22Rv1 (cell line): ENCODE measurements around the gene KCTD5.
A peak's percentile ranks its signal among the peaks of the same experiment; 100 is the strongest.
"Not testable (repeated sequence)": the region's sequence is repeated elsewhere in the genome, so short reads cannot be mapped to it uniquely, and the experiment has no call there.

Experiments
- H3K27ac ChIP-seq: fragments of 450-650 bp; 2 replicates; pipeline ENCODE4 v1.5.1; 2017
- ZFX ChIP-seq: fragments of 450-650 bp; IDR thresholded peaks from 2 replicates; pipeline ENCODE4 v1.6.1; 2017; ENCODE audit warnings: antibody characterized with exemption, borderline replicate concordance
- TF ChIP-seq, protein P1 (sequence below): fragments of 450-650 bp; IDR thresholded peaks from 2 replicates; pipeline ENCODE4 v1.5.1; 2017; ENCODE audit warnings: mild to moderate bottlenecking

The KCTD5 gene

DNA sequence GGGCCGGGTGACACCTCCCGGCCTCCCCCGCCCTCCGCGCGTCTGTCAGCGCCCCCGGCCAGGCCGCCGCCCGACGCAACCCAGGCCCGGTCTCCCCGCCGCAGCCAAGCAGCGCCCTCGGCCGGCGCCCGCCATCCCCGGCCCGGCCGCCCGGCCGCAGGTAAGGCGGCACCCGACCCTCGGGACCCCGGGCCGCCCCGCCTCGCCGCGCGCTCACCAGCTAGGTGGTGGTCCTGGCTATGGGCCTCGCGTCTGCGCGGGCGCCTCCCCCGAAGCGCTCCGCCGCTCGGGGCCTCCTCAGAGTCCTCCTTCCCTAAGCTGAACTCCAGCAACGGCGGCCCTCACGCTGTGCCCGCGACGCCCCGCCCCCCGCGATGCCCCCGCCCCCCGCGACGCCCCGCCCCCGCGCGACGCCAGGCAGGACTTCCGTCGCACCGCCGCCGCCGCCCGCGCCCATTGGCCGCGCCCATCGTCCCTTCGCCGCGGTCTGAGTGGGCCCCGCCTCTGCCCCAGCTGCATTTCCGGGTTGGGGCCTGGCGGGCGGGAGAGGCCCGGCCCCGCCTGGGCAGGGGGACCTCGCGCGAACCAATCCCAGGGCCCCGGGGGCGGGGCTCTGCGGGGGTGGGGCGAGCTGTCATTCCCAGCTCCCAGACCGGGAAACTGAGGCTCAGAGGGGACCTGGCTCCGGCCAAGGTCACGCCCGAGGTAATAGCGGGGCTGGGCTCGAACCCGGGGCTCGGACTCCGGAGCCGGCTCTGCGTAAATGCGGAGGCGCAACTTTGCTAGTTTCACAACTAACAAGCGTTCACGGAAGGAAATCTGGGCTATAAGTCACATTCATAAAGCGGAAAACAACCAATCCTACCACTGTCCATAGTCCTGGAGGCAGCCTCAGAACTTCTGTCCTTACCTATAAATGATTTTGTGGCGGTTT is 9.0 kb upstream of the KCTD5 start:
- TF ChIP-seq, protein P1, sequence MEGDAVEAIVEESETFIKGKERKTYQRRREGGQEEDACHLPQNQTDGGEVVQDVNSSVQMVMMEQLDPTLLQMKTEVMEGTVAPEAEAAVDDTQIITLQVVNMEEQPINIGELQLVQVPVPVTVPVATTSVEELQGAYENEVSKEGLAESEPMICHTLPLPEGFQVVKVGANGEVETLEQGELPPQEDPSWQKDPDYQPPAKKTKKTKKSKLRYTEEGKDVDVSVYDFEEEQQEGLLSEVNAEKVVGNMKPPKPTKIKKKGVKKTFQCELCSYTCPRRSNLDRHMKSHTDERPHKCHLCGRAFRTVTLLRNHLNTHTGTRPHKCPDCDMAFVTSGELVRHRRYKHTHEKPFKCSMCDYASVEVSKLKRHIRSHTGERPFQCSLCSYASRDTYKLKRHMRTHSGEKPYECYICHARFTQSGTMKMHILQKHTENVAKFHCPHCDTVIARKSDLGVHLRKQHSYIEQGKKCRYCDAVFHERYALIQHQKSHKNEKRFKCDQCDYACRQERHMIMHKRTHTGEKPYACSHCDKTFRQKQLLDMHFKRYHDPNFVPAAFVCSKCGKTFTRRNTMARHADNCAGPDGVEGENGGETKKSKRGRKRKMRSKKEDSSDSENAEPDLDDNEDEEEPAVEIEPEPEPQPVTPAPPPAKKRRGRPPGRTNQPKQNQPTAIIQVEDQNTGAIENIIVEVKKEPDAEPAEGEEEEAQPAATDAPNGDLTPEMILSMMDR, result no peak; the same call in 1 of the 2 replicates
- no peak for TF ChIP-seq ZFX
- H3K27ac ChIP-seq, result peak overlapping the region; percentile 70

DNA sequence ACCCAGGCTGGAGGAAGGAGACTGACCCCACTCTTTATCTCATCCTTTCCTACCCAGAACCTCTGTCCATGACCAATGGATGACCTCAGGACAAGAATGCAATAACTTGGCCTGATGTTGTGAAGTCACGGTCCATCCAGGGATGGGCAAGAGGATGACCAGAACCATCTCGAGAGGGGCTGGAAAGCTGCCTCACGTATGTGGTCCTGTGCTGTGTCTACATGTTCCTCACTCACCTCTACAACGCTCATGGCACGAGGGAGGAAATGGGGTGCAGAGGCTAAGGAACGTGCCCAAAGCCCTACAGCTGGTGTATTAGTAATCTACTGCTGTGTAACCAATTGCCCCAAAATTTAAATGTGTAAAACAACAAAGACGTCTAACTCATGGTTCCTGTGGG is 7.3 kb upstream of the KCTD5 start:
- H3K27ac ChIP-seq, result no peak overlapping the region
- TF ChIP-seq, protein P1, result no peak

DNA sequence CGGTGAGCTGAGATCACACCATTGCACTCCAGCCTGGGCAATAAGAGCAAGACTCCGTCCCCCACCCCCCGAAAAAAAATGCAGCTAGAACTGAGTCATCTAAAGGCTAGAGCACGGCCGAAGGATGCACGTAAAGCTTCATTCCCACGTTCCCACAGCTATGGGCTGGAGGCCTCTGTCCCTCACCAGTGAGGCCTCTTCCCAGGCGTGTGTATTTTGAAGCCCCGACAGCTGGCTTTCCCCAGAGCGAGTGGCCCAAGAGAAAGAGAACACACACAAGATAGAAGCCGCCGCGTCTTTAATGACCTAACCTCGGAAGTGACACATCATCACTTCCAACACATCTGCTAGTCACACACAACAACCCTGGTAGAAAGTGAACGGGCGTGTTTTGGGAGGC is 6.6 kb upstream of the KCTD5 start:
- no peak overlapping the region for H3K27ac ChIP-seq
- TF ChIP-seq, protein P1, result no peak
- TF ChIP-seq ZFX, result no peak

DNA sequence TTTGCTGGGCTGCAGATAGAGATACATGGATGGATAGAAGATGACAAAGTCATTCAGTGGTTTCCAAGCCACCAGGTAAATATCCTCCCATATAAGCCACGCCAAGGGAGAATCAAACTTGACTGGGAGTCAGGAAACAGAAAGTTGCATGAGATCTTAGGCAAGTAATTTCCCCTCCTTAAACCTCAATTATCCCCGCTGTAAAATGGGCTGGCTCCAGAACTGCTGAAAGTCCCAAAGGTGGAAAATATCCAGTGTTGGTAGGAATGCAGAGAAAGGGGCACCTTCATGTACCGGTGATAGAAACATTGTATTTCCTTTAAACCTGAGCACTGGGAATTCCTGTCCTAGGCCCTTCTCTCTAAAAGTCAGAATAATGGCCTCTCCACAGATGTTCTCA is 5.4 kb upstream of the KCTD5 start:
- H3K27ac ChIP-seq, result not testable (repeated sequence)

DNA sequence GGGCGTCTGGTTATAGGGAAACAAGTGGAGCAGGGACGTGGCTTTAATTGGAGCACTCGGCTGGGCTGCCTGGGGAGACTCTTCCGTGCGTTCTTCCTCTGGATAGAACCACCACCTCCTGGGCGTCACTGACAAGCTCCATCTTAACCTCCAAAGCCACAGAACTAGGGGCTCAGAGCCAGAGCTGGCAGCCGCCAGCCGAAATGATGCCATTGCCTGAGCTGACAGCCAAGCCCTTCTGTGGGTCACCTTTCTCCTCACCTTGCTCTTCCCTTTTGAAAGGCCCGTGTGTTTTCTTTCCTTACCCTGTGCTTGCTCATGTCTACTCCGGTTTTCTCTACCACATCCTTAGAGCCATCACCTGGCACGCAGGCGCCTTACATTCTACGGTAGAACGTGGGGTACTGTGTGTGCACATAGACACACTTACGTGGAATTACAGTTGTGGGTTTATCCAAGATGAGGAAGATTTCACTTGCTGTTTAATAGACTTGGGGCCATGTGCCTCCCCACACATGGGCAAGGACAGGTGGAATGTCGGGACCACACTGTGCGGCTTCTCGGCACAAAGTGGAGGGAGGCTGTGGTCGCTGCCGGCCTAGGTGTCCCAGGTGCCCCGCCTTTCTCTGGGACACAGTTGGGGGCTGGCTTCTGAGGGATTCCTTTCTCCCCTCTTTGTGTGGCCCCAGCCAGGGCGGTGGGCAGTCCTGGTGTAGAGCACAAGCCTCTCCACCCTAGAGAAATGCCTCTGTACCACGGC is 3.9 kb upstream of the KCTD5 start:
- H3K27ac ChIP-seq, result not testable (repeated sequence)

DNA sequence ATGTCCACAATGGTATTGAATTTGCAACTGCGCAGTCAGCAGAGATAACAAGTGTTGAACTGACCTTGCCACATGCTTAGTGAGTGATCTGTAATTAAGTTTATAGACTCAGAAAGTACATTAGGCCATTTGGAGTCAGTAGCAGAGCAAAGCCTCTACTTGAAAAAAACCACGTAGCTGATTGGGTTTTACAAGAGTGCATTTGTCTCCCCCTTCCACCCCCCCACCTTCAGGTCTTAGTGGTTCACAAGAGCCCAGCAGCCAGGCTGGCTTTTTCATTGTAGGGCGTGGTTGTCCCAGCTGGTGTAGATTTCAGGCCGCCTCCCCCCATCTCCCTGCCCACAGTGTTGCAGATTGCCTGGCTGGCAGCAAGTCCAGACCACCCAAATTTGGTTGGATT is 2.4 kb upstream of the KCTD5 start:
- not testable (repeated sequence) for H3K27ac ChIP-seq

DNA sequence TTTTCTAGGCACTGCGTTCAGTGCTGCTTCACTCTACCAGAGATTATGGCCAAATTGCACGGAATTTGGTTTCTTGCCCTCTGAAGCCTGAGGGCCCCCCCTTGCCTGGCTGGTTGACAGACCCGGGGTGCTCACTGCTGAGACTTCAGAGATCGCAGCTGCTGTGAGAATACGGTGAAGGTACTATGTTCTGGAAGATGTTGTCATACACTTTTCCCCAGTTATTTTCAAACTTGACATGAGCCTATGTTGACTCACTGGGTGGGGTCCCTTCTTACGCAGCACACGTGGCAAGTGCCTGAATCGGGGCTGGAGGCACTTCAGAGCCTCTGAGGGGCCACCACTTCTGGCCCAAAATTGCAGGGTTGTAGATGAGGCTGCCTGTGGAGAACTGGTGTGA is 2.0 kb upstream of the KCTD5 start:
- not testable (repeated sequence) for H3K27ac ChIP-seq

DNA sequence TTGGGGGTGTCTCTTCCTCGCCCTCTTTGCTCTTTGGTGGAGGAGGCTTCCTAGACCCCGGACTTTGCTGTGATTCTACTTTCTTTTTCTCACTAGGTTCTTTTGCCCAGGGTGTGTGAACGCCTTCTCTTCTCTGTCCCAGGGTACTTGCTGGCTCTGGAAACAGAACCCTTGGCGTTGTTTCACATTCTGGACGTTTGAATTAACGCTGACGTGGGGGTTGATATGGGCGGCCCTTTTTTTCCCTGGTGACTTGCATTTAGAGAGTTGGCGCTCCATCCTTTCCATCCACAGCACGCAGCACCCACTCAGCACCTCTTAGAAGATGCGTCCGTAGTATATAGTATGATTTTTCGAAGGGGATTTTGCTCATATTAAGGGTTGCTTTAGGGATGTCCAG is 718 bp downstream of the KCTD5 start:
- H3K27ac ChIP-seq, result peak overlapping the region; percentile 73

DNA sequence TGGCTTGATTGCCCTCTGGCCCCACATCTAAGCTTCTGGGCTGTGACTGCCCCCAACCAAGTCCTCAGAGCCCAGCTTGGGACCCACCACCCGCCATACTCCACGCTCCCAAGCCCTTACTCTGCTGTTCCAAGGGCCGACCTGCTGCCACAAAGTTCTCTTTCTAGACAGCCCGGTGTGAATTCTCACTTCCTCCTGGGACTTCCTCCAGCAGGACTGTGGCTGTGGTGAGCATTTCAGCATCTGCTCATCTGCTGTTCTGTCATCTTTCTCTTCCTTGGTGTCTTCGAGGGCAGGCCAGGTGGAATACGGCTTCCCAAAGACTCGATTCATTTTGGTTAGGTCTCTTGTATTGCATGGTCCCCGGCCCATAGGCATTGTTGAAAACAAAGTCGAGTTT is 3.8 kb downstream of the KCTD5 start:
- not testable (repeated sequence) for H3K27ac ChIP-seq

DNA sequence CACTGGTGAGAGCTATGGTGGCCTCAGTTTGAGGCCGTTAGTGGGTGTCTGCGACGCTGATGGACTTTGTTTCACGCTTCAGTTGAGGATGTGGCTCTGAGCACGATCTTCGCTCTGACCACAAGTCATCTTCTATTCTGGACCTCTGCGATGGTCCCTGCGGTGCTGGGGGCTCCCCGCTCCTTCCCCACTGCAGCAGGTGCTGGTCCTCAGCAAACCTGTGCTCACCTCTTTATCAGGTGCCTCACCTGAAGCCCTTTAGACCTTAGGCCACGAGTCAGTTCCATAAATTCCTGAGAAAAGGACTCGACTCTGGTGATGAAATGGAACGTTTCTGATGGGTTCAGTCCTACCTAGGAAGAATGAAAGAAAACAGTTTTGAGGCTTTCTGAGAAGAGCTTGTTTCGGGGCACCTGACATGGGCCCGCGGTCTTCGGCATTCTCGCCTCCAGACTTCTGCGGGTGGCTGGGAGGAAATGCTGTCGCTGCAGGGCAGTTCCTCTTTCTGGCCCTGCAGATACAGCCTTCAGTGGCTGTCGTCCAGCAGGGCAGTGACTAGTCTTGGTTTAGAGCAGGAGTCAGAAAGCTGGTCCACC is 4.7 kb downstream of the KCTD5 start:
- no peak overlapping the region for H3K27ac ChIP-seq

More for the DNA sequence above, 4.7 kb downstream of the KCTD5 start:
- no peak for TF ChIP-seq ZFX
- TF ChIP-seq, protein P1, result no peak
